ENCODE data around the gene TMA7.
A peak's percentile ranks its signal among the peaks of the same experiment; 100 is the strongest.

Gene TMA7

GRCh38 chr3:48445277-48445882, 5.3 kb downstream of the TMA7 start:
- peak overlapping the region; percentile 90 for H3K27ac ChIP-seq
- TF ChIP-seq CTCF (conservative IDR thresholded peaks at IDR 0.05) (no peak), ZFX (IDR thresholded peaks at IDR 0.05) (no peak)

- H3K27ac ChIP-seq: peak overlapping the region; percentile 90
- TF ChIP-seq CTCF (conservative IDR thresholded peaks at IDR 0.05) (no peak), ZFX (IDR thresholded peaks at IDR 0.05) (no peak)
Measured at GRCh38 chr3:48446043-48446424, 6.0 kb downstream of the TMA7 start.

- H3K27ac ChIP-seq: peak within 1 kb of the TSS; percentile 90
- TF ChIP-seq ZFX (IDR thresholded peaks at IDR 0.05): peak; percentile 29; the same call in 1 of the 2 replicates
- no peak for TF ChIP-seq CTCF (conservative IDR thresholded peaks at IDR 0.05)
Measured at GRCh38 chr3:48446425-48447193, 6.6 kb downstream of the TMA7 start, which contains the start of gene ATRIP. TSS of gene ATRIP (plus strand) at chr3:48446737. CDS start at chr3:48446846, 109 bp downstream.

- TF ChIP-seq ZFX (IDR thresholded peaks at IDR 0.05) (no peak), CTCF (conservative IDR thresholded peaks at IDR 0.05) (no peak)
- H3K27ac ChIP-seq: no peak overlapping the region
Measured at GRCh38 chr3:48451270-48451669, 11.2 kb downstream of the TMA7 start.

- no peak overlapping the region for H3K27ac ChIP-seq
- no peak for TF ChIP-seq CTCF (conservative IDR thresholded peaks at IDR 0.05)
- no peak for TF ChIP-seq ZFX (IDR thresholded peaks at IDR 0.05)
Measured at GRCh38 chr3:48456456-48456855, 16.4 kb downstream of the TMA7 start.

GRCh38 chr3:48459331-48459730, 19.3 kb downstream of the TMA7 start:
- TF ChIP-seq ZFX (IDR thresholded peaks at IDR 0.05) (no peak), CTCF (conservative IDR thresholded peaks at IDR 0.05) (no peak)

GRCh38 chr3:48459773-48460516, 19.9 kb downstream of the TMA7 start:
- TF ChIP-seq ZFX (IDR thresholded peaks at IDR 0.05) (no peak), CTCF (conservative IDR thresholded peaks at IDR 0.05) (no peak)
- no peak overlapping the region for H3K27ac ChIP-seq

More at GRCh38 chr3:48459331-48459730, 19.3 kb downstream of the TMA7 start:
- H3K27ac ChIP-seq: no peak overlapping the region

Data from C4-2B (cell line).